ENCODE measurements around the gene ACTL6A.

Gene ACTL6A

DNA sequence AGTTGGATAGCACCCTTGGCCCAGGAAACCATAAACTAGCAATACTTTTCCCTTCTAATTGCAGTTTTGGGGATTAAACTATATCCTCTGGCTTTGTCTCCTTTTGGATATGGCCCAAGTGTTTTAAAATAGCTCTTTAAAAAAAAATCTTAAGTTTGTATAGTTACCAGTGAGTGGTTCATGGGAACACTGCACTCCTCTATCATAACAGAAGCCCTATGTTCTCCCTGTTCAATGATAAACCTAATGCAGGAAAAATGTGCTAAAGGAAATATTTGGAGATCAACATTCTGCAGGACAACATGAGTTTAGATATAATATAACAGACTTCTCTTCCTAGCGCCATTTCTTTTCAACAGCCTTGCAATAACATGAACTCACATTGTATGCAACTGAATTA, 28.6 kb downstream of the ACTL6A start:
- DNase-seq = no peak

GRCh38 chr3:179599531-179599930, 36.8 kb downstream of the ACTL6A start:
- no peak for DNase-seq

DNA sequence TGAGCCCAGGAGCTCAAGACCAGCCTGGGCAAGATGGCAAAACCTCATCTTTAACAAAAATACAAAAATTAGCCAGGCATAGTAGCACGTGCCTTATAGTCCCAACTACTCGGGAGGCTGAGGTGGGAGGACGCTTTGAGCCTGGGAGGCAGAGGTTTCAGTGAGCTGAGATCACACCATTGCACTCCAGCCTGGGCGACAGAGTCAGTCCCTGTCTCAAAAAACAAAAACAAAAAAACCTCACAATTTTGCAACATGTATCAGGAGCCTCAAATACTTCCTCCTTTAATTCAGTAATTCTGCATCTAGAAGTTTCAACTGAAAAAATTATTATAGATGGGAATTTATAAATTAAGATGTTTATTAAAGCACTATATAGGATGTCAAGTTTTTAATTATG, 40.6 kb downstream of the ACTL6A start:
- DNase-seq = peak; percentile 45

DNA sequence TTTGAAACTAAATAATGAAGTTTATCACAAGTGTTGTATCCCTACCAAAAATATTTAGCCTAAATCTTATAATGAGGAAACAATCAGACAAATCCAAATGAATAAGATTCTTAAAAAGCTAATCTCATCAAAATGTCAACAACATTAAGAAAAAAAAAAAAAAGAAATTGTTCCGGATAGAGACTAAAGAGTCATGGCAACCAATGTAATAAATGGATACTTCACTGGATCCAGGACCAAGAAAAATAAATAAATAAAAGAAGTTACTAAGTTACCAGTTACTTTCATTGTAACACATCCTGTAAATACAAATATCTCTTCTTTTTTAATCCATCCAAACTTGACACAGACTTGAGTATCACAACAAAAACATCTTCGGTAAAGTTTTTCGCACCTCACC, 41.1 kb downstream of the ACTL6A start:
- DNase-seq = no peak

DNA sequence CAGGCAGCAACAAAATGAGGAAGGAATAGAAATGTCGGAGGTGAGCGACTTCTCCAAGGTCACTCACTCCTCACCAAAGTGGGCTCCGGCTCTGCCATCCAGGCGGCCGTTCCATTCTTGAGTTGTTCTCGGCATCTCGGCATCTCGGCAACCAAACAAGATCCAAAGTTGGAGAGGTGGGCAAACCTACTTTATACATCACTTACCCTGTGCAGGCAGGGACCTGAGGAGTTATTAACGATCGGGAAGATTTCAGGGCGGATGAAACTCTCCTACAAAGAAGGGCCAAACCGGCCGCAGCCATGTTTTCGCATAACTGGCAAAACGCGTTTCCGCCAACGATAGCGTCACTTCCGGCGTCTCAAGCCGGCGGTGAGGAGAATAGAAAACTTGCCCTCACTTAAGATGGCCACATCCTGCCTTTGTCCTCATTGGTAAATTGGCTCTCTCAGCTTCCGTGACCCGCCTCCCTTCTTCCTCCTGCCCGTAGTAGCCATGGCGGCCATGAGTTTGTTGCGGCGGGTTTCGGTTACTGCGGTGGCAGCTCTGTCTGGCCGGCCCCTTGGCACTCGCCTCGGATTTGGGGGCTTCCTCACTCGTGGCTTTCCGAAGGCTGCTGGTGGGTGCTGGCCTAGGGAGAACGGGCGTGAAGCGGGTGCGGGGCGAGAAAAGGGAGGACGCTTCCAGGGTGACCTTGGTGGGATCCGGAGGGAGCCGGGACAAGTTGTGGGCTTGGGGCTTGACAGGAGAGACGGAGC, 41.8 kb downstream of the ACTL6A start, which contains the start of the genes MRPL47 and NDUFB5:
TSS of gene MRPL47 (minus strand) at position 318 of the 758 bp plus-strand sequence. CDS start at position 304, 14 bp downstream.
TSS of gene NDUFB5 (plus strand) at position 474 of the 758 bp plus-strand sequence. CDS start at position 496, 22 bp downstream.
- peak; percentile 97 for DNase-seq

GRCh38 chr3:179606534-179607085, 43.9 kb downstream of the ACTL6A start:
- peak; percentile 16 for DNase-seq

GRCh38 chr3:179608931-179609720, 46.4 kb downstream of the ACTL6A start:
- peak; percentile 65 for DNase-seq

- DNase-seq = no peak
Measured at GRCh38 chr3:179610066-179610465, 47.3 kb downstream of the ACTL6A start.

- no peak for DNase-seq
Measured at GRCh38 chr3:179613807-179614206, 51.1 kb downstream of the ACTL6A start.

GRCh38 chr3:179615458-179616173, 52.9 kb downstream of the ACTL6A start:
- DNase-seq = peak; percentile 52

DNA sequence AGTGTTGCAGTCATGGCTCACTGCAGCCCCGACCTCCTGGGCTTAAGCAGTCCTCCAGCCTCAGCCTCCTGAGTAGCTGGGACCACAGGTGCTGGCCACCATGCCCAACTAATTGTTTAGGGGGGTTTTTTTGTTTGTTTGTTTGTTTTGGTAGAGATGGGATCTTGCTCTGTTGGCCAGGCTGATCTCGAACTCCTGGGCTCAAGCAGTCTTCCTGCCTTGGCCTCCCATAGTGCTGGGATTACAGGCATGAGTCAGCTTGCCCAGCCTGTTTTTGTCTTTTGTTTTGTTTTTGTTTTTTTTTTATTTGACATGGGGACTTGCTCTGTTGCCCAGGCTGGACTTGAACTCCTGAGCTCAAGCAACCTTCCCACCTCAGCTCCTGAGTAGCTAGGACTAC, 59.3 kb downstream of the ACTL6A start:
- DNase-seq = no peak

DNA sequence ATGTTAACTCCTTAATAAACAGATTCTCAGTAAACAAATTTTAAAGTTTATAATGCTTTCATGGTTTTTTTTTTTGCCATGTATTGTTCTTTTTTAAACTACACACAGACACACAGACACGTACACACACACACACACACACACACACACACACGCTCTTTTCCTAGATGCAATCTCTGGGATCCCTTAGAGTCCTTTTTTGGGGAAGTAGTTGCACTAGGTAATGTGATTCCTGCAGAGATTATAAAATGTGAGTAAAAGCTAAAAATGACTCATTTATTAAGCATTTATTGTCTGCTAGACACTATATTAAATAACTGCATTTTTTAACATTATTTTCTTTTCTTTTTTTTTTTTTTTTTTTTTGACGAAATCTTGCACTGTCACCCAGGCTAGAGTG, 61.7 kb downstream of the ACTL6A start:
- no peak for DNase-seq

DNA sequence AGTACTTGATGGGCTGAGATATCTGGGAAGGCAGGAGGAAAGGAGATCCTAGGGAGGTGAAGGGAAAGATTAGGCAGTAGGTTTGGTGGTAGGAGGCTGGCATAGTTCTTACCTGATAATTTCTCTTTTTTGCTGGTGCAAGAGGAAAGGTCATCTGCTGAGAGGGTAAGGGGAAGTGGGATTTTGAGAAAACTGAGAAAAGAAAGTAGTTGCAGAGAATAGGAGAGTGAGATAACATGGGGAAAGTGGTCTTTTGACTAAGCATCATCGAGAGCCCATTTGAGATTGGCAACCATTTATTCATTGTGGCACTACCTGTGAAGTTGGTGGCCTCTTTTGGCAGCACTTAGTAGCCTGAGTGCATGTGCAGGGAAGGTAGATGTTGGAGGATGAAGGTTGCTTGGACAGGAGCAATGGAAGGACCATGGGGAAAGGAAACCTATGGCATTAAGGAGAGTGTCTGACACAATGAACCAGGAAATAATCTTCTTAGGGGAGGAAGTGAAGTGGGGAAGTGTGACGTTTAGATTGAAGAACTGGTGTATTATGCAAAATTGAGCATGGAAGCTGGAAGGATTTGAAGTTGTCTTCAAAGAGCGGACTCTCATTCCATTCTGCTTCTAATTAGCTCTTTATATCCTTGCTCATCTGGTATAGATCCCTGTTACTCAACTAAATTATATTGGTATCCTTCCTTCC, 68.2 kb downstream of the ACTL6A start:
- DNase-seq = peak; percentile 19

Measured in inflammatory macrophage treated with lipopolysaccharide for 4 hours (primary cell).